GM12878 (cell line): ENCODE data around the gene DDX49. TPM values are rescaled to one million over a fixed set of nuclear protein-coding genes. Genes with fewer than 3 reads are reported as not detected.
A peak's percentile ranks its signal among the peaks of the same experiment; 100 is the strongest.

ENCODE experiments used
- BACH1 ChIP-seq: fragments of 450-650 bp; IDR thresholded peaks from 2 replicates; pipeline ENCODE4 v1.6.1; 2017; ENCODE audit warnings: mild to moderate bottlenecking, borderline replicate concordance
- EGR1 ChIP-seq, 2 experiments: IDR thresholded peaks; 1 replicate in 1 of 2; 2 replicates in 1 of 2; pipeline ENCODE4 v1.6.1; 2011 to 2012; ENCODE audit warnings: low read depth in 2 of 2, low read length in 2 of 2, borderline replicate concordance in 1 of 2, mild to moderate bottlenecking in 1 of 2, moderate library complexity in 1 of 2
- FOXK2 ChIP-seq: fragments of 450-650 bp; IDR thresholded peaks from 2 replicates; pipeline ENCODE4 v1.6.1; 2017; ENCODE audit warnings: mild to moderate bottlenecking, moderate library complexity
- NFYA ChIP-seq: IDR thresholded peaks from 2 replicates; pipeline ENCODE4 v1.6.1; 2011; ENCODE audit warnings: low read depth, mild to moderate bottlenecking, low read length, improper control_type of control experiment, borderline replicate concordance
- NKRF ChIP-seq: fragments of 450-650 bp; conservative IDR thresholded peaks from 2 replicates; pipeline ENCODE4 v1.6.1; 2017; ENCODE audit warnings: mild to moderate bottlenecking, moderate library complexity
- SMC3 ChIP-seq: IDR thresholded peaks from 2 replicates; pipeline ENCODE4 v1.6.1; 2011; ENCODE audit warnings: low read length, improper control_type of control experiment, borderline replicate concordance
- ZBTB4 ChIP-seq: fragments of 450-650 bp; formaldehyde crosslinking; IDR thresholded peaks from 2 replicates; pipeline ENCODE4 v1.4.0; 2022; ENCODE audit warnings: mild to moderate bottlenecking, moderate library complexity
- polyA plus RNA-seq, 11 experiments: library from polyadenylated mRNA; depleted of rRNA in 4 of 11; unstranded in 6 of 11; stranded (reverse) in 5 of 11; fragments of >200 nt; fragmentation: Nextera tagmentation in 4 of 11; fragmentation: Illumina TruSeq in 1 of 11; extraction: Ambion mirVana in 4 of 11; extraction: Trizol in 1 of 11; gene quantifications; 1 replicate in 1 of 11; 2 replicates in 10 of 11; pipeline versions ENCODE4 v1.2.1 to v1.2.3, GENCODE V29; 2011 to 2016; ENCODE audit warnings: inconsistent platforms in 2 of 11, missing spikeins in 2 of 11, low read depth in 1 of 11
- total RNA-seq, 4 experiments: library from RNA; depleted of rRNA in 3 of 4; stranded (reverse); fragments of >200 nt in 3 of 4; fragmentation: Illumina TruSeq in 1 of 4; extraction: Trizol in 1 of 4; gene quantifications; 2 replicates each; pipeline versions ENCODE4 v1.2.1 to v1.2.3, GENCODE V29; 2013 to 2021
- TF ChIP-seq, protein P1 (sequence below): IDR thresholded peaks from 2 replicates; pipeline ENCODE4 v1.6.1; 2012; ENCODE audit warnings: improper control_type of control experiment, low read depth, low read length; ENCODE audit not compliant: insufficient replicate concordance
- TF ChIP-seq, protein P2 (sequence below): fragments of 450-650 bp; IDR thresholded peaks from 2 replicates; pipeline ENCODE4 v1.6.1; 2016; ENCODE audit warnings: mild to moderate bottlenecking
- TF ChIP-seq, protein P3 (sequence below): fragments of 150-350 bp; IDR thresholded peaks from 2 replicates; pipeline ENCODE4 v1.6.1; 2014; ENCODE audit warnings: mild to moderate bottlenecking, low read depth, low read length

Gene DDX49
- total and polyA plus RNA-seq, 10 of the 15 experiments (the other 5 are each of a cell fraction or from before 2014, with no cell fraction given), result 0.58 to 102 (median 48.1) TPM

GRCh38 chr19:18919086-18919899 lies at the start of gene DDX49, which contains the start of gene COPE (continued):
- TF ChIP-seq NFYA (peak; percentile 45; the same call in 1 of the 2 replicates), ZBTB4 (no peak), SMC3 (no peak), BACH1 (peak; percentile 64), NKRF (peak; percentile 98), FOXK2 (peak; percentile 88), EGR1 (IDR thresholded peaks at IDR 0.05; ENCODE audit: borderline replicate concordance in 1 of 2, low read depth in 2 of 2, low read length in 2 of 2) (peak in 1 of 2 experiments; percentile 48; a peak in 1 of 3 replicates)
- TF ChIP-seq, protein P1, sequence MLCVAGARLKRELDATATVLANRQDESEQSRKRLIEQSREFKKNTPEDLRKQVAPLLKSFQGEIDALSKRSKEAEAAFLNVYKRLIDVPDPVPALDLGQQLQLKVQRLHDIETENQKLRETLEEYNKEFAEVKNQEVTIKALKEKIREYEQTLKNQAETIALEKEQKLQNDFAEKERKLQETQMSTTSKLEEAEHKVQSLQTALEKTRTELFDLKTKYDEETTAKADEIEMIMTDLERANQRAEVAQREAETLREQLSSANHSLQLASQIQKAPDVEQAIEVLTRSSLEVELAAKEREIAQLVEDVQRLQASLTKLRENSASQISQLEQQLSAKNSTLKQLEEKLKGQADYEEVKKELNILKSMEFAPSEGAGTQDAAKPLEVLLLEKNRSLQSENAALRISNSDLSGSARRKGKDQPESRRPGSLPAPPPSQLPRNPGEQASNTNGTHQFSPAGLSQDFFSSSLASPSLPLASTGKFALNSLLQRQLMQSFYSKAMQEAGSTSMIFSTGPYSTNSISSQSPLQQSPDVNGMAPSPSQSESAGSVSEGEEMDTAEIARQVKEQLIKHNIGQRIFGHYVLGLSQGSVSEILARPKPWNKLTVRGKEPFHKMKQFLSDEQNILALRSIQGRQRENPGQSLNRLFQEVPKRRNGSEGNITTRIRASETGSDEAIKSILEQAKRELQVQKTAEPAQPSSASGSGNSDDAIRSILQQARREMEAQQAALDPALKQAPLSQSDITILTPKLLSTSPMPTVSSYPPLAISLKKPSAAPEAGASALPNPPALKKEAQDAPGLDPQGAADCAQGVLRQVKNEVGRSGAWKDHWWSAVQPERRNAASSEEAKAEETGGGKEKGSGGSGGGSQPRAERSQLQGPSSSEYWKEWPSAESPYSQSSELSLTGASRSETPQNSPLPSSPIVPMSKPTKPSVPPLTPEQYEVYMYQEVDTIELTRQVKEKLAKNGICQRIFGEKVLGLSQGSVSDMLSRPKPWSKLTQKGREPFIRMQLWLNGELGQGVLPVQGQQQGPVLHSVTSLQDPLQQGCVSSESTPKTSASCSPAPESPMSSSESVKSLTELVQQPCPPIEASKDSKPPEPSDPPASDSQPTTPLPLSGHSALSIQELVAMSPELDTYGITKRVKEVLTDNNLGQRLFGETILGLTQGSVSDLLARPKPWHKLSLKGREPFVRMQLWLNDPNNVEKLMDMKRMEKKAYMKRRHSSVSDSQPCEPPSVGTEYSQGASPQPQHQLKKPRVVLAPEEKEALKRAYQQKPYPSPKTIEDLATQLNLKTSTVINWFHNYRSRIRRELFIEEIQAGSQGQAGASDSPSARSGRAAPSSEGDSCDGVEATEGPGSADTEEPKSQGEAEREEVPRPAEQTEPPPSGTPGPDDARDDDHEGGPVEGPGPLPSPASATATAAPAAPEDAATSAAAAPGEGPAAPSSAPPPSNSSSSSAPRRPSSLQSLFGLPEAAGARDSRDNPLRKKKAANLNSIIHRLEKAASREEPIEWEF, result no peak
- TF ChIP-seq, protein P2, sequence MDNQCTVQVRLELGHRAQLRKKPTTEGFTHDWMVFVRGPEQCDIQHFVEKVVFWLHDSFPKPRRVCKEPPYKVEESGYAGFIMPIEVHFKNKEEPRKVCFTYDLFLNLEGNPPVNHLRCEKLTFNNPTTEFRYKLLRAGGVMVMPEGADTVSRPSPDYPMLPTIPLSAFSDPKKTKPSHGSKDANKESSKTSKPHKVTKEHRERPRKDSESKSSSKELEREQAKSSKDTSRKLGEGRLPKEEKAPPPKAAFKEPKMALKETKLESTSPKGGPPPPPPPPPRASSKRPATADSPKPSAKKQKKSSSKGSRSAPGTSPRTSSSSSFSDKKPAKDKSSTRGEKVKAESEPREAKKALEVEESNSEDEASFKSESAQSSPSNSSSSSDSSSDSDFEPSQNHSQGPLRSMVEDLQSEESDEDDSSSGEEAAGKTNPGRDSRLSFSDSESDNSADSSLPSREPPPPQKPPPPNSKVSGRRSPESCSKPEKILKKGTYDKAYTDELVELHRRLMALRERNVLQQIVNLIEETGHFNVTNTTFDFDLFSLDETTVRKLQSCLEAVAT, result no peak
- TF ChIP-seq, protein P3, sequence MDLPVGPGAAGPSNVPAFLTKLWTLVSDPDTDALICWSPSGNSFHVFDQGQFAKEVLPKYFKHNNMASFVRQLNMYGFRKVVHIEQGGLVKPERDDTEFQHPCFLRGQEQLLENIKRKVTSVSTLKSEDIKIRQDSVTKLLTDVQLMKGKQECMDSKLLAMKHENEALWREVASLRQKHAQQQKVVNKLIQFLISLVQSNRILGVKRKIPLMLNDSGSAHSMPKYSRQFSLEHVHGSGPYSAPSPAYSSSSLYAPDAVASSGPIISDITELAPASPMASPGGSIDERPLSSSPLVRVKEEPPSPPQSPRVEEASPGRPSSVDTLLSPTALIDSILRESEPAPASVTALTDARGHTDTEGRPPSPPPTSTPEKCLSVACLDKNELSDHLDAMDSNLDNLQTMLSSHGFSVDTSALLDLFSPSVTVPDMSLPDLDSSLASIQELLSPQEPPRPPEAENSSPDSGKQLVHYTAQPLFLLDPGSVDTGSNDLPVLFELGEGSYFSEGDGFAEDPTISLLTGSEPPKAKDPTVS, result no peak
